ENCODE results near the gene TTBK1. TPM values are rescaled to one million over a fixed set of nuclear protein-coding genes. Genes with fewer than 3 reads are reported as not detected.

Gene TTBK1
- polyA plus RNA-seq (2012; rRNA removed): 0.91 and 0.94 TPM in 2 replicates
- 0.44 and 0.79 TPM in 2 replicates for polyA plus RNA-seq (2012; cell fraction: cytosol; rRNA removed)
- polyA plus RNA-seq (2012; cell fraction: nucleus; rRNA removed): 3.3 TPM in 2 replicates

DNA sequence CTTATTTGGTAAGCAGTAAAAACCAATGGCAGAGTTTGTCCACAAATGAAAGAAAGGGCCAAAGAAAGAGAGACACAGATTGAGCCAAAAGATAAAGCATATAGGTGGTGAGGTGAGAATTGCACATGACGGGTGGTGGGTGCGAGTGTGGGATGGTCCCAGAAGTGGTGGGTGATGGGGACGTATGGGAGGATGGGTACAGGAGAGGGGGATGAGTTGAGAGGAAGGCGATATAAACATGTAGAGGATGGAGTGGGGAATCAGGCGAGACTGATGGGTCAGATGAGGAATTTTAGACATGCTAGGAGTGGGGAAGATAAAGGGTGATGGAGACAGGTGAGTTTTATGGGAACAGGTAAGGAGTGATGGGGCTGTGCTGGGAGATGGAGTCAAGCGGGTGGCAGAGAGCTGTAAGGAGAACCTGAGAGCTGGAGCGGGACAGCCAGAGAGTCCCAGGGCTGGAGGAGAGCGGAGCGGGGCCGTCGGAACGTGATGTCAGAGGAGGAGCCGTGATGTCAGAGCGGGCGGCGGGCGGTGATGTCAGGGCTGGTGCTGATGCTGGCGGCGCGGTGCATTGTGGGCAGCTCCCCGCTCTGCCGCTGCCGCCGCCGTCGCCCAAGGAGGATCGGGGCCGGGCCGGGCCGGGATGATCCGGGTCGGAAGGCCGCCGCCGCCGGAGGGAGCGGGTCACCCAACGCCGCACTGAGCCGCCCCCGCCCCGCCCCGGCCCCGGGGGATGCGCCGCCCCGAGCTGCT is at the start of gene TTBK1:
Gene TTBK1, plus strand, starts transcription at position 574 of the 756 bp plus-strand sequence. CDS start 3,180 bp downstream, outside the sequence.
- ChIA-PET POLR2A (interaction anchor here (0.5 to 1.2 kb wide), 2 partner anchors 14 to 43 kb away, joined by 3 read pairs; partner anchors contain the start of gene DNPH1), CTCF (interaction anchor here (0.7 kb wide), 2 partner anchors 14 to 167 kb away, joined by 3 read pairs; partner anchors contain the start of genes DNPH1 and PTK7)
- no peaks in the 10 kb centered on the region for H3K36me3 ChIP-seq (replicated peaks in 1 of 2; ENCODE audit: control insufficient read depth in 1 of 2, insufficient read depth in 2 of 2, low read length in 1 of 2)
- 10% methylated on average over 11 of the region's 47 CpGs for WGBS (ENCODE audit: low lambda C conversion rate)
- peak within 1 kb of the TSS; percentile 50; the same call in 1 of the 2 replicates for H3K4me2 ChIP-seq
- H3K9me2 ChIP-seq: no peaks in the 10 kb centered on the region
- H3K27ac ChIP-seq (ENCODE audit: low read depth in 2 of 2, low read length in 1 of 2): no peak within 1 kb of the TSS
- H4K20me1 ChIP-seq (ENCODE audit: insufficient read depth): no peaks in the 10 kb centered on the region
- no peak within 1 kb of the TSS for H2AFZ ChIP-seq (ENCODE audit: low read depth)
- no peaks in the 10 kb centered on the region for H3F3A ChIP-seq (replicated peaks; ENCODE audit: insufficient read depth)
- TF ChIP-seq, protein P1, sequence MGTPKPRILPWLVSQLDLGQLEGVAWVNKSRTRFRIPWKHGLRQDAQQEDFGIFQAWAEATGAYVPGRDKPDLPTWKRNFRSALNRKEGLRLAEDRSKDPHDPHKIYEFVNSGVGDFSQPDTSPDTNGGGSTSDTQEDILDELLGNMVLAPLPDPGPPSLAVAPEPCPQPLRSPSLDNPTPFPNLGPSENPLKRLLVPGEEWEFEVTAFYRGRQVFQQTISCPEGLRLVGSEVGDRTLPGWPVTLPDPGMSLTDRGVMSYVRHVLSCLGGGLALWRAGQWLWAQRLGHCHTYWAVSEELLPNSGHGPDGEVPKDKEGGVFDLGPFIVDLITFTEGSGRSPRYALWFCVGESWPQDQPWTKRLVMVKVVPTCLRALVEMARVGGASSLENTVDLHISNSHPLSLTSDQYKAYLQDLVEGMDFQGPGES (IDR thresholded peaks at IDR 0.05; ENCODE audit: low read depth, low read length): no peak
- TF ChIP-seq, protein P2, sequence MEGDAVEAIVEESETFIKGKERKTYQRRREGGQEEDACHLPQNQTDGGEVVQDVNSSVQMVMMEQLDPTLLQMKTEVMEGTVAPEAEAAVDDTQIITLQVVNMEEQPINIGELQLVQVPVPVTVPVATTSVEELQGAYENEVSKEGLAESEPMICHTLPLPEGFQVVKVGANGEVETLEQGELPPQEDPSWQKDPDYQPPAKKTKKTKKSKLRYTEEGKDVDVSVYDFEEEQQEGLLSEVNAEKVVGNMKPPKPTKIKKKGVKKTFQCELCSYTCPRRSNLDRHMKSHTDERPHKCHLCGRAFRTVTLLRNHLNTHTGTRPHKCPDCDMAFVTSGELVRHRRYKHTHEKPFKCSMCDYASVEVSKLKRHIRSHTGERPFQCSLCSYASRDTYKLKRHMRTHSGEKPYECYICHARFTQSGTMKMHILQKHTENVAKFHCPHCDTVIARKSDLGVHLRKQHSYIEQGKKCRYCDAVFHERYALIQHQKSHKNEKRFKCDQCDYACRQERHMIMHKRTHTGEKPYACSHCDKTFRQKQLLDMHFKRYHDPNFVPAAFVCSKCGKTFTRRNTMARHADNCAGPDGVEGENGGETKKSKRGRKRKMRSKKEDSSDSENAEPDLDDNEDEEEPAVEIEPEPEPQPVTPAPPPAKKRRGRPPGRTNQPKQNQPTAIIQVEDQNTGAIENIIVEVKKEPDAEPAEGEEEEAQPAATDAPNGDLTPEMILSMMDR (IDR thresholded peaks at IDR 0.05): no peak
- TF ChIP-seq FOSL2 (IDR thresholded peaks at IDR 0.05; ENCODE audit: borderline replicate concordance, low read depth) (no peak), GATA2 (CRISPR knock-in tag; IDR thresholded peaks at IDR 0.05) (no peak), RXRA (IDR thresholded peaks at IDR 0.05; ENCODE audit: borderline replicate concordance, low read depth) (no peak)
- TF ChIP-seq, protein P3, sequence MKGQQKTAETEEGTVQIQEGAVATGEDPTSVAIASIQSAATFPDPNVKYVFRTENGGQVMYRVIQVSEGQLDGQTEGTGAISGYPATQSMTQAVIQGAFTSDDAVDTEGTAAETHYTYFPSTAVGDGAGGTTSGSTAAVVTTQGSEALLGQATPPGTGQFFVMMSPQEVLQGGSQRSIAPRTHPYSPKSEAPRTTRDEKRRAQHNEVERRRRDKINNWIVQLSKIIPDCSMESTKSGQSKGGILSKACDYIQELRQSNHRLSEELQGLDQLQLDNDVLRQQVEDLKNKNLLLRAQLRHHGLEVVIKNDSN (IDR thresholded peaks at IDR 0.05; ENCODE audit: borderline replicate concordance, low read depth): no peak
- peak within 1 kb of the TSS; percentile 32 to 43 for H3K4me3 ChIP-seq (ENCODE audit: low read depth in 2 of 2, low read length in 1 of 2)
- H3K9me3 ChIP-seq: no peaks in the 10 kb centered on the region
- DNase-seq: peak; percentile 95
- H3K4me1 ChIP-seq (ENCODE audit: control insufficient read depth in 1 of 2, insufficient read depth in 2 of 2, low read depth in 1 of 2, low read length in 1 of 2): peaks cover 0 to 24% of the 10 kb centered on the region in 2 experiments; a peak in 1 of 4 replicates
- H3K79me2 ChIP-seq (ENCODE audit: insufficient read depth): no peaks in the 10 kb centered on the region
- H3K9ac ChIP-seq: no peak within 1 kb of the TSS
- H3K27me3 ChIP-seq (ENCODE audit: insufficient read depth): peaks cover 21% of the 10 kb centered on the region; the same call in 1 of the 2 replicates

DNA sequence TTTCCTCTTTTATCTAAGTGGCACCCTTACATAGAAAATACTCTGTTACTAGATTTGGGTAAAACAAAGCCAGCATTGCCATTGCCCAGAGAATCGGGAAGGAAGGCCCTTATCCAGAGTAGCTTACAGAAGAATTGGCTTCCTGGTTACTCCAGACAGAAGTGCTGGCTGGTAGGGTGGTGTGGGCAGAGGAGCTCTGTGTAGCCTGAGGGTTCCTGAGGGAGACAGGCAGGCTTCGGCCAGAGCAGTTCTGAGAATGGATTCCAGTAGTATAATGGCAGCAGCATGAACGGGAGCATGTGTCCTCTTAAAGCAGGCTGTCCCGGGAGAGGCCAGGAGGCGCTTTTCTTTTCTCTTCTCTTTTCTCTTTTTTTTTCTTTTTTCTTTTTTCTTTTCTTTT is 49.4 kb upstream of the TTBK1 start:
- Histone ChIP-seq H3K4me3 (ENCODE audit: low read depth in 2 of 2, low read length in 1 of 2) (no peak overlapping the region), H2AFZ (ENCODE audit: low read depth) (no peak overlapping the region), H3K9me2 (no peaks in the 10 kb centered on the region), H3K9me3 (no peaks in the 10 kb centered on the region), H3K9ac (no peak overlapping the region), H3K79me2 (ENCODE audit: insufficient read depth) (peaks cover 8% of the 10 kb centered on the region), H3K27me3 (ENCODE audit: insufficient read depth) (no peaks in the 10 kb centered on the region), H3F3A (replicated peaks; ENCODE audit: insufficient read depth) (no peaks in the 10 kb centered on the region), H3K4me1 (ENCODE audit: control insufficient read depth in 1 of 2, insufficient read depth in 2 of 2, low read depth in 1 of 2, low read length in 1 of 2) (no peaks in the 10 kb centered on the region), H3K4me2 (no peak overlapping the region), H3K36me3 (replicated peaks in 1 of 2; ENCODE audit: control insufficient read depth in 1 of 2, insufficient read depth in 2 of 2, low read length in 1 of 2) (peaks cover 29 to 36% of the 10 kb centered on the region in 2 experiments), H3K27ac (ENCODE audit: low read depth in 2 of 2, low read length in 1 of 2) (no peak overlapping the region), H4K20me1 (ENCODE audit: insufficient read depth) (no peaks in the 10 kb centered on the region)
- peak; percentile 38 for DNase-seq
- 83% methylated on average over 5 of the region's 5 CpGs for WGBS (ENCODE audit: low lambda C conversion rate)
- POLR2A ChIA-PET: no interaction called here
- CTCF ChIA-PET: no interaction called here
- TF ChIP-seq, protein P3 (IDR thresholded peaks at IDR 0.05; ENCODE audit: borderline replicate concordance, low read depth): no peak
- no peak for TF ChIP-seq CHD2 (IDR thresholded peaks at IDR 0.05; ENCODE audit: low read length, partially characterized antibody)
- TF ChIP-seq SMC3 (IDR thresholded peaks at IDR 0.05; ENCODE audit: low read depth, low read length): no peak
- no peak for TF ChIP-seq MXI1 (IDR thresholded peaks at IDR 0.05; ENCODE audit: low read depth, low read length)
- TF ChIP-seq FOXJ3 (CRISPR knock-in tag; IDR thresholded peaks at IDR 0.05): no peak
- TF ChIP-seq NFIC (IDR thresholded peaks at IDR 0.05; ENCODE audit: borderline replicate concordance): no peak
- no peak for TF ChIP-seq TEAD4 (IDR thresholded peaks at IDR 0.05; ENCODE audit: borderline replicate concordance, insufficient read depth)
- TF ChIP-seq EZH2phosphoT487 (IDR thresholded peaks at IDR 0.05; ENCODE audit: borderline replicate concordance, low read depth): no peak
- TF ChIP-seq FOSL2 (IDR thresholded peaks at IDR 0.05; ENCODE audit: borderline replicate concordance, low read depth): no peak
- TF ChIP-seq TCF12 (IDR thresholded peaks at IDR 0.05): no peak
- TF ChIP-seq TAF1 (IDR thresholded peaks at IDR 0.05; ENCODE audit: borderline replicate concordance, low read depth, low read length): no peak
- TF ChIP-seq, protein P4, sequence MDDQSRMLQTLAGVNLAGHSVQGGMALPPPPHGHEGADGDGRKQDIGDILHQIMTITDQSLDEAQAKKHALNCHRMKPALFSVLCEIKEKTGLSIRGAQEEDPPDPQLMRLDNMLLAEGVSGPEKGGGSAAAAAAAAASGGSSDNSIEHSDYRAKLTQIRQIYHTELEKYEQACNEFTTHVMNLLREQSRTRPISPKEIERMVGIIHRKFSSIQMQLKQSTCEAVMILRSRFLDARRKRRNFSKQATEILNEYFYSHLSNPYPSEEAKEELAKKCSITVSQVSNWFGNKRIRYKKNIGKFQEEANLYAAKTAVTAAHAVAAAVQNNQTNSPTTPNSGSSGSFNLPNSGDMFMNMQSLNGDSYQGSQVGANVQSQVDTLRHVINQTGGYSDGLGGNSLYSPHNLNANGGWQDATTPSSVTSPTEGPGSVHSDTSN (IDR thresholded peaks at IDR 0.05): no peak
- no peak for TF ChIP-seq JUND (IDR thresholded peaks at IDR 0.05)
- TF ChIP-seq YY1 (IDR thresholded peaks at IDR 0.05; ENCODE audit: low read depth): no peak
- TF ChIP-seq GATA2 (CRISPR knock-in tag; IDR thresholded peaks at IDR 0.05): no peak
